Measurements from ENCODE around the gene ENDOD1. TPM values are rescaled to one million over a fixed set of nuclear protein-coding genes. Genes with fewer than 3 reads are reported as not detected.

The ENDOD1 gene
- total RNA-seq, 1 experiment from 2014 or later, result 3.3 TPM

DNA sequence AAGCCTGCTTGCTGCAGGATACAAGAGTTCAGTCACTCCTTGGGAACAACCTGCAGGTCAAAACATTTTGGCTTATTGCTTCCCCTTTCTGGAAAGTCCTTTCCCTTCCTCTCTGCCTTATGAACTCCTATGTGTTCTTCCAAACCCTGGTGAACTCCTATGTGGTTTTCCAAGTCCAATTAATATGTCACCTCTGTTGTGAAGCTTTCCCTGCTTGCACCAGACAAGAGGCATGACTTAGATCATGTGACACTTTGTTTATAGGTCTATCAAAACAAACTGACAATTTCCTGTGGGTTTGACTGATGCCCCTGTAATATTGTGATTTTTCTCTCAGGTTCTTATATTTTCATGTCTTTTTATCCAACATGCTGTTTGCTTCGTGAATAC is 64.2 kb downstream of the ENDOD1 start (continued):
- TF ChIP-seq AR (CRISPR knock-in tag; IDR thresholded peaks at IDR 0.05) (no peak), FOXP4 (CRISPR knock-in tag; IDR thresholded peaks at IDR 0.05) (no peak), EMX1 (CRISPR knock-in tag; IDR thresholded peaks at IDR 0.05) (no peak), TP53 (CRISPR knock-in tag; IDR thresholded peaks at IDR 0.05) (no peak), NFYB (CRISPR knock-in tag; conservative IDR thresholded peaks at IDR 0.05; ENCODE audit: low read depth) (no peak)
- TF ChIP-seq, protein P1, sequence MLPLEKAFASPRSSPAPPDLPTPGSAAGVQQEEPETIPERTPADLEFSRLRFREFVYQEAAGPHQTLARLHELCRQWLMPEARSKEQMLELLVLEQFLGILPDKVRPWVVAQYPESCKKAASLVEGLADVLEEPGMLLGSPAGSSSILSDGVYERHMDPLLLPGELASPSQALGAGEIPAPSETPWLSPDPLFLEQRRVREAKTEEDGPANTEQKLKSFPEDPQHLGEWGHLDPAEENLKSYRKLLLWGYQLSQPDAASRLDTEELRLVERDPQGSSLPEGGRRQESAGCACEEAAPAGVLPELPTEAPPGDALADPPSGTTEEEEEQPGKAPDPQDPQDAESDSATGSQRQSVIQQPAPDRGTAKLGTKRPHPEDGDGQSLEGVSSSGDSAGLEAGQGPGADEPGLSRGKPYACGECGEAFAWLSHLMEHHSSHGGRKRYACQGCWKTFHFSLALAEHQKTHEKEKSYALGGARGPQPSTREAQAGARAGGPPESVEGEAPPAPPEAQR (CRISPR knock-in tag; IDR thresholded peaks at IDR 0.05), result no peak
- TF ChIP-seq, protein P2, sequence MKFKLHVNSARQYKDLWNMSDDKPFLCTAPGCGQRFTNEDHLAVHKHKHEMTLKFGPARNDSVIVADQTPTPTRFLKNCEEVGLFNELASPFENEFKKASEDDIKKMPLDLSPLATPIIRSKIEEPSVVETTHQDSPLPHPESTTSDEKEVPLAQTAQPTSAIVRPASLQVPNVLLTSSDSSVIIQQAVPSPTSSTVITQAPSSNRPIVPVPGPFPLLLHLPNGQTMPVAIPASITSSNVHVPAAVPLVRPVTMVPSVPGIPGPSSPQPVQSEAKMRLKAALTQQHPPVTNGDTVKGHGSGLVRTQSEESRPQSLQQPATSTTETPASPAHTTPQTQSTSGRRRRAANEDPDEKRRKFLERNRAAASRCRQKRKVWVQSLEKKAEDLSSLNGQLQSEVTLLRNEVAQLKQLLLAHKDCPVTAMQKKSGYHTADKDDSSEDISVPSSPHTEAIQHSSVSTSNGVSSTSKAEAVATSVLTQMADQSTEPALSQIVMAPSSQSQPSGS (CRISPR knock-in tag; IDR thresholded peaks at IDR 0.05; ENCODE audit: borderline replicate concordance, low read depth), result no peak

DNA sequence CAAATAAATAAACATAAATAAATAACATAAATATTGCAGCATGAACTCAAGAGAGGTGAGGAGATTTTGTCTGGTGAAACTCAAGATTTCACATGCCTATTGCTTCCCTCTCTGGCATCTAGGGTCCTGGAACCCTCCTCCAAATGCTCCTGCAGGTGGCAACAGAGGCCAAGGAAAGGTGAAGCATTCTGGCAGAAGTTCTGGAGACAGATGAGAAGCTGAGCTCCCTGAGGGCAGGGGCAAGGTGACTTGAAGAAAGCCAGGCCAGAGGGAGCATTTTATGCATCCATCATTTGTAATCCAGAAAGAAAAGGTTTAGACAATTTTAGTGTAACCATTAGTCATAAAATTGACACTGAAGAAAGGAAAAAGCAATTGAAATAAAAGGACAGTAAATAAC is 64.9 kb downstream of the ENDOD1 start:
- TF ChIP-seq SMAD4 (CRISPR knock-in tag; IDR thresholded peaks at IDR 0.05), result no peak
- TF ChIP-seq, protein P3, sequence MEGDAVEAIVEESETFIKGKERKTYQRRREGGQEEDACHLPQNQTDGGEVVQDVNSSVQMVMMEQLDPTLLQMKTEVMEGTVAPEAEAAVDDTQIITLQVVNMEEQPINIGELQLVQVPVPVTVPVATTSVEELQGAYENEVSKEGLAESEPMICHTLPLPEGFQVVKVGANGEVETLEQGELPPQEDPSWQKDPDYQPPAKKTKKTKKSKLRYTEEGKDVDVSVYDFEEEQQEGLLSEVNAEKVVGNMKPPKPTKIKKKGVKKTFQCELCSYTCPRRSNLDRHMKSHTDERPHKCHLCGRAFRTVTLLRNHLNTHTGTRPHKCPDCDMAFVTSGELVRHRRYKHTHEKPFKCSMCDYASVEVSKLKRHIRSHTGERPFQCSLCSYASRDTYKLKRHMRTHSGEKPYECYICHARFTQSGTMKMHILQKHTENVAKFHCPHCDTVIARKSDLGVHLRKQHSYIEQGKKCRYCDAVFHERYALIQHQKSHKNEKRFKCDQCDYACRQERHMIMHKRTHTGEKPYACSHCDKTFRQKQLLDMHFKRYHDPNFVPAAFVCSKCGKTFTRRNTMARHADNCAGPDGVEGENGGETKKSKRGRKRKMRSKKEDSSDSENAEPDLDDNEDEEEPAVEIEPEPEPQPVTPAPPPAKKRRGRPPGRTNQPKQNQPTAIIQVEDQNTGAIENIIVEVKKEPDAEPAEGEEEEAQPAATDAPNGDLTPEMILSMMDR (IDR thresholded peaks at IDR 0.05), result peak; percentile 54; the same call in 1 of the 2 replicates
- POLR2A ChIA-PET, result interaction anchor here (0.6 to 1.0 kb wide), 3 partner anchors 77 to 1001 kb away, joined by 3 to 4 read pairs (median 3); partner anchors contain the start of gene SESN3
- H3K9me3 Mint-ChIP-seq, result peaks cover 10% of the 10 kb centered on the region

GRCh38 chr11:95155385-95155784 is 65.7 kb downstream of the ENDOD1 start:
- H3K4me1 Mint-ChIP-seq, result peaks cover 17% of the 10 kb centered on the region
- ATAC-seq (no peak), DNase-seq (ENCODE audit: low spot score) (no peak)
- POLR2A ChIA-PET, result interaction anchor here (1.0 kb wide), 1 partner anchor 76 kb away, joined by 3 read pairs; the partner anchor contains the start of gene SESN3
- no peak overlapping the region for H3K27ac Mint-ChIP-seq
- H3K9me3 Mint-ChIP-seq, result peaks cover 10% of the 10 kb centered on the region
- H3K27me3 Mint-ChIP-seq (ENCODE audit: low read depth), result peaks cover 8% of the 10 kb centered on the region
- peaks cover 8% of the 10 kb centered on the region; the same call in 1 of the 2 replicates for H3K36me3 Mint-ChIP-seq
- no peak overlapping the region for H3K4me3 Mint-ChIP-seq
- CTCF ChIA-PET, result interaction anchor here (0.9 to 6.3 kb wide), 22 partner anchors 9 to 1270 kb away, joined by 3 to 143 read pairs (median 4); partner anchors contain the start of genes FAM76B and SESN3
- TF ChIP-seq ZNF263 (CRISPR knock-in tag; IDR thresholded peaks at IDR 0.05; ENCODE audit: low read depth), result no peak
- TF ChIP-seq TEAD1 (CRISPR knock-in tag; IDR thresholded peaks at IDR 0.05), result no peak
- no peak for TF ChIP-seq AR (CRISPR knock-in tag; IDR thresholded peaks at IDR 0.05)
- TF ChIP-seq, protein P1 (CRISPR knock-in tag; IDR thresholded peaks at IDR 0.05), result no peak
- TF ChIP-seq MLX (CRISPR knock-in tag; IDR thresholded peaks at IDR 0.05), result no peak
- TF ChIP-seq GRHL2 (CRISPR knock-in tag; IDR thresholded peaks at IDR 0.05; ENCODE audit: insufficient replicate concordance, severe bottlenecking), result no peak
- no peak for TF ChIP-seq ZNF138 (CRISPR knock-in tag; conservative IDR thresholded peaks at IDR 0.05)
- TF ChIP-seq, protein P4, sequence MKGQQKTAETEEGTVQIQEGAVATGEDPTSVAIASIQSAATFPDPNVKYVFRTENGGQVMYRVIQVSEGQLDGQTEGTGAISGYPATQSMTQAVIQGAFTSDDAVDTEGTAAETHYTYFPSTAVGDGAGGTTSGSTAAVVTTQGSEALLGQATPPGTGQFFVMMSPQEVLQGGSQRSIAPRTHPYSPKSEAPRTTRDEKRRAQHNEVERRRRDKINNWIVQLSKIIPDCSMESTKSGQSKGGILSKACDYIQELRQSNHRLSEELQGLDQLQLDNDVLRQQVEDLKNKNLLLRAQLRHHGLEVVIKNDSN (CRISPR knock-in tag; IDR thresholded peaks at IDR 0.05), result no peak

More for the DNA sequence above, 64.9 kb downstream of the ENDOD1 start:
- Mint-ChIP-seq H3K27ac (no peak overlapping the region), H3K4me3 (no peak overlapping the region), H3K4me1 (peaks cover 15% of the 10 kb centered on the region), H3K36me3 (peaks cover 8% of the 10 kb centered on the region; the same call in 1 of the 2 replicates), H3K27me3 (ENCODE audit: low read depth) (peaks cover 17% of the 10 kb centered on the region)
- DNase-seq (ENCODE audit: low spot score), result peak; percentile 75
- peak; percentile 3; the same call in 1 of the 2 replicates for ATAC-seq
- CTCF ChIA-PET, result interaction anchor here (0.7 to 6.3 kb wide), 33 partner anchors 10 to 1271 kb away, joined by 3 to 143 read pairs (median 4); partner anchors contain the start of genes ENDOD1, FAM76B and SESN3

Data from WTC11 (cell line).